A549 (cell line): ENCODE results near the gene OBSCN. TPM values are rescaled to one million over a fixed set of nuclear protein-coding genes. Genes with fewer than 3 reads are reported as not detected.

ENCODE experiments used
- ATAC-seq, 2 experiments: fragments of 200-7000 bp in 1 of 2; fragments of >200 bp in 1 of 2; cut with Nextera tagmentation in 1 of 2; cut with Tn5 transposase in 1 of 2; 3 replicates each; pipeline versions ENCODE4 v1.8.0 to v1.9.1; 2018 to 2020; ENCODE audit warnings: mild to moderate bottlenecking in 1 of 2, moderate library complexity in 1 of 2
- CTCF ChIA-PET: fragments of 300-600 bp; sonication (Branson Sonifier 250); formaldehyde crosslinking; extraction: SDS; loops from one replicate; lab custom pipeline; 2021; ENCODE audit warnings: antibody characterized with exemption, inconsistent platforms; lab: Yijun Ruan, JAX
- POLR2A ChIA-PET: fragments of 350-600 bp; formaldehyde crosslinking; extraction: SDS; loops from one replicate; lab custom pipeline; 2021; ENCODE audit warnings: antibody characterized with exemption, inconsistent platforms; lab: Yijun Ruan, JAX
- DNase-seq, 2 experiments: peaks; one replicate each; pipeline versions ENCODE4 v3.0.0 to v3.0.0-alpha.2; 2011 to 2016; ENCODE audit warnings: low read depth in 1 of 2, low spot score in 1 of 2
- FAIRE-seq: peaks from 2 replicates; lab custom pipeline; 2011; peaks lifted over from hg19 to GRCh38; lab: Jason Lieb, UNC
- H3K27ac ChIP-seq, 2 experiments: fragments of >200 bp; sonication (Bioruptor Twin); formaldehyde crosslinking; 3 replicates each; pipeline ENCODE4 v1.5.1; 2016 to 2017
- H3K4me1 ChIP-seq: fragments of >200 bp; sonication (Bioruptor Twin); formaldehyde crosslinking; 3 replicates; pipeline ENCODE4 v1.6.1; 2016
- H3K4me2 ChIP-seq: fragments of >200 bp; sonication (Bioruptor Twin); formaldehyde crosslinking; 3 replicates; pipeline ENCODE4 v1.6.1; 2016
- H3K4me3 ChIP-seq: fragments of >200 bp; sonication (Bioruptor Twin); formaldehyde crosslinking; 3 replicates; pipeline ENCODE4 v1.5.1; 2016
- H3K9me3 ChIP-seq: fragments of >200 bp; sonication (Bioruptor Twin); formaldehyde crosslinking; 3 replicates; pipeline ENCODE4 v1.6.1; 2016
- CBX2 ChIP-seq: fragments of 200-600 bp; sonication (generic); IDR thresholded peaks from 2 replicates; pipeline ENCODE4 v1.6.1; 2016; ENCODE audit warnings: low read depth, mild to moderate bottlenecking, borderline replicate concordance
- CBX8 ChIP-seq: fragments of 200-600 bp; sonication (generic); IDR thresholded peaks from 2 replicates; pipeline ENCODE4 v1.6.1; 2016
- CHD2 ChIP-seq: fragments of 150-350 bp; IDR thresholded peaks from 2 replicates; pipeline ENCODE4 v1.6.1; 2014; ENCODE audit warnings: low read length; ENCODE audit not compliant: partially characterized antibody
- E2F6 ChIP-seq: IDR thresholded peaks from 2 replicates; pipeline ENCODE4 v1.6.1; 2012; ENCODE audit warnings: low read depth, borderline replicate concordance
- EHF ChIP-seq: fragments of 250-450 bp; sonication (Bioruptor Pico); IDR thresholded peaks from 2 replicates; pipeline ENCODE4 v1.5.0; 2020; ENCODE audit warnings: mild to moderate bottlenecking
- FOSB ChIP-seq: fragments of 250-450 bp; sonication (Bioruptor Pico); IDR thresholded peaks from 2 replicates; pipeline ENCODE4 v1.5.0; 2020; ENCODE audit warnings: mild to moderate bottlenecking, moderate library complexity
- FOSL2 ChIP-seq, 2 experiments: fragments of 450-650 bp in 1 of 2; fragments of >200 bp in 1 of 2; sonication (Bioruptor Twin) in 1 of 2; formaldehyde crosslinking; IDR thresholded peaks; 2 replicates each; pipeline versions ENCODE4 v1.5.0 to v1.6.1; 2016 to 2020; ENCODE audit warnings: mild to moderate bottlenecking in 1 of 2, moderate library complexity in 1 of 2
- FOXS1 ChIP-seq: fragments of 250-450 bp; sonication (Bioruptor Pico); IDR thresholded peaks from 2 replicates; pipeline ENCODE4 v1.5.0; 2020; ENCODE audit warnings: mild to moderate bottlenecking, moderate library complexity
- HMGXB4 ChIP-seq: fragments of 250-450 bp; sonication (Bioruptor Pico); IDR thresholded peaks from 2 replicates; pipeline ENCODE4 v1.5.0; 2021; ENCODE audit warnings: mild to moderate bottlenecking, moderate library complexity, borderline replicate concordance
- JUNB ChIP-seq: fragments of >200 bp; sonication (Bioruptor Twin); formaldehyde crosslinking; IDR thresholded peaks from 2 replicates; pipeline ENCODE4 v1.6.1; 2016
- KDM1A ChIP-seq: fragments of 200-600 bp; sonication (generic); IDR thresholded peaks from 2 replicates; pipeline ENCODE4 v1.6.1; 2016; ENCODE audit warnings: low read depth, mild to moderate bottlenecking
- KDM5A ChIP-seq: fragments of 200-600 bp; sonication (generic); IDR thresholded peaks from 2 replicates; pipeline ENCODE4 v1.6.1; 2016; ENCODE audit warnings: antibody characterized with exemption, mild to moderate bottlenecking
- NFE2L2 ChIP-seq: fragments of 150-350 bp; conservative IDR thresholded peaks from 2 replicates; pipeline ENCODE4 v1.6.1; 2014; ENCODE audit warnings: low read length
- NPAS2 ChIP-seq: fragments of 250-450 bp; sonication (Bioruptor Pico); IDR thresholded peaks from 2 replicates; pipeline ENCODE4 v1.8.0; 2022; ENCODE audit warnings: mild to moderate bottlenecking, moderate library complexity, borderline replicate concordance
- NR3C1 ChIP-seq: fragments of >200 bp; sonication (Bioruptor Twin); formaldehyde crosslinking; IDR thresholded peaks from 3 replicates; pipeline ENCODE4 v1.6.1; 2017
- RAD21 ChIP-seq, 2 experiments: fragments of >200 bp in 1 of 2; sonication (Bioruptor Twin) in 1 of 2; formaldehyde crosslinking in 1 of 2; IDR thresholded peaks in 1 of 2; conservative IDR thresholded peaks in 1 of 2; 2 replicates in 1 of 2; 3 replicates in 1 of 2; pipeline ENCODE4 v1.6.1; 2012 to 2018; ENCODE audit warnings: inconsistent platforms in 1 of 2
- RCOR1 ChIP-seq: fragments of 150-350 bp; IDR thresholded peaks from 2 replicates; pipeline ENCODE4 v1.6.1; 2014; ENCODE audit warnings: antibody characterized with exemption, low read length, low read depth
- RFX5 ChIP-seq: fragments of 450-650 bp; IDR thresholded peaks from 2 replicates; pipeline ENCODE4 v1.7.1; 2014; ENCODE audit warnings: antibody characterized with exemption, mild to moderate bottlenecking, moderate library complexity
- RNF2 ChIP-seq: fragments of 200-600 bp; sonication (generic); IDR thresholded peaks from 2 replicates; pipeline ENCODE4 v1.6.1; 2016; ENCODE audit warnings: low read depth, mild to moderate bottlenecking, antibody characterized with exemption, moderate library complexity, borderline replicate concordance
- SMC3 ChIP-seq: fragments of >200 bp; sonication (Bioruptor Twin); formaldehyde crosslinking; IDR thresholded peaks from 3 replicates; pipeline ENCODE4 v1.6.1; 2018; ENCODE audit warnings: inconsistent platforms
- USF2 ChIP-seq: fragments of 450-650 bp; IDR thresholded peaks from 2 replicates; pipeline ENCODE4 v1.6.1; 2014; ENCODE audit warnings: antibody characterized with exemption
- ZFP36 ChIP-seq: fragments of 450-650 bp; IDR thresholded peaks from 2 replicates; pipeline ENCODE4 v1.6.1; 2014; ENCODE audit warnings: borderline replicate concordance; ENCODE audit not compliant: partially characterized antibody
- ZSCAN20 ChIP-seq: fragments of 250-450 bp; sonication (Bioruptor Pico); IDR thresholded peaks from 2 replicates; pipeline ENCODE4 v1.8.0; 2022; ENCODE audit warnings: mild to moderate bottlenecking, moderate library complexity
- WGBS: methylation state at CpG from one replicate; pipeline ENCODE4 v1.1.6; 2017; ENCODE audit errors: missing lambda C conversion rate; 5-methylcytosine and 5-hydroxymethylcytosine counted together
- polyA plus RNA-seq, 4 experiments: library from polyadenylated mRNA; depleted of rRNA in 3 of 4; stranded (reverse); fragments of >200 nt; fragmentation: RNase III in 1 of 4; extraction: RNeasy Plus Mini Kit Qiagen cat#74134 plus additional on column Dnase treatment in 1 of 4; gene quantifications; 2 replicates in 3 of 4; 3 replicates in 1 of 4; pipeline ENCODE4 v1.2.3, GENCODE V29; 2011 to 2017
- TF ChIP-seq, protein P1 (sequence below): IDR thresholded peaks from 2 replicates; pipeline ENCODE4 v1.6.1; 2012

The OBSCN gene
- polyA plus RNA-seq, 2 of the 4 experiments (the other 2 are of a cell fraction), result 3.1 to 6.8 TPM

DNA sequence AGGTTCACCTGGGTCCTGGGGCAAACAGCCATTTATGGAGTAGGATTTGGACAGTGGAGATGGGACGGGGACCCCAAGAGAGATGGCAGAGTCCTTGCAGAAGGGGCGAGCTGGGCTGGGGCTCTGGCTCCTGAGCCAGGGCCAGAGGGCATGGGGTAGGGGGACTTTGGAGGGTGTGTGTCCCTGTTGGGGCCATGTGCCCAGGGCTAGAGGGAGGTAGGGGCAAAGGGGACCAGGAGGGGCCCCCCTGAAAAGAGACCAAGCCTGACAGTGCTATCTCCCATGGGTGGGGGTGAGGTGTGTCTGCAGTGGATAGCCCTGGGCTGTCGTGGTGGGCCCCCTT lies 106.4 kb downstream of the OBSCN start (continued):
- TF ChIP-seq NPAS2 (CRISPR knock-in tag), result no peak
- TF ChIP-seq ZSCAN20, result no peak

DNA sequence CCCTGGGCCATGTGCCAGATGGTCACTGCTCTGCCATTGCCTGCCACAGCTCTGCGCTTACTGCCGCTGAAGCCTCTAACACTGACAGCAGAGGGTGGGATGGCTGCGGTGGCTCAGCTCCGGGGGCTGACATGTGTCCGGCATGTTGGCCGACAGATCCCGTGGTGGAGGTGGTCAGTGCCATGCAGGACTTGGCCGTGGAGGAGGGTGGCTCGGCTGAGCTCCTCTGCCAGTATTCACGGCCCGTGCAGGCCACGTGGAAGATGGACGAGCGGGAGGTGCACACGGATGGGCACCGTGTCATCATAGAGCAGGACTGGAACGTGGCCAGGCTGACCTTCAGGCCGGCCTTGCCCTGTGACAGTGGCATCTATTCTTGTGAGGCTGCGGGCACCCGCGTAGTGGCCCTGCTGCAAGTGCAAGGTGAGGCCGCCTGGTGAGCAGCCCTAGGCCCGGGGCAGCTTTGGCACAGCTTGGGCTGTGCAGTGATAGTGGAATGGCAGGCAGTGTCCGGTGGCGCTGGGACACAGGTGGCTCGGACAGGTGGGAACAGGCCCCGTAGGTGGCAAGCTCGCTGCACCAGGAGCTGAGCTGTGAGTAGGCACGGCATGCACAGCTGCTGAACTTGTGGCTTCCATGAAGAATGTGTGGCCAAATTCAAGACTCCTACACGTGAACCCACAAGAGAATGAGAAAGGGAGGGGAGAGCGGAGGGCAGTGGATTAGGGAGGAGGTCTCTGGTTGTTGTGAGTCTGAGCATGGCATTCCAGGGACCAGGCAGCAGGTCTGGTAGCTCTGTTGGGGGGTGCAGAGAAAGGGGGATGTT lies 107.0 kb downstream of the OBSCN start:
- H3K9me3 ChIP-seq, result no peaks in the 10 kb centered on the region
- ATAC-seq (no peak), DNase-seq (no peak), FAIRE-seq (no peak)
- no peak overlapping the region for H3K4me2 ChIP-seq
- no peak overlapping the region for H3K27ac ChIP-seq
- ChIA-PET POLR2A (no interaction called here), CTCF (interaction anchor here (1.5 kb wide), 1 partner anchor 8 kb away, joined by 3 read pairs; no protein-coding TSS in a partner anchor)
- WGBS, result 75% methylated on average over 24 of the region's 31 CpGs
- no peak overlapping the region for H3K4me3 ChIP-seq
- no peaks in the 10 kb centered on the region for H3K4me1 ChIP-seq
- TF ChIP-seq SMC3 (no peak), KDM5A (no peak), FOSB (no peak), NR3C1 (no peak), CHD2 (no peak), E2F6 (no peak), RAD21 (conservative IDR thresholded peaks at IDR 0.05 in 1 of 2, IDR thresholded peaks at IDR 0.05 in 1 of 2) (no peak), FOSL2 (IDR thresholded peaks at IDR 0.05) (no peak), FOSL2 (CRISPR knock-in tag; IDR thresholded peaks at IDR 0.05) (no peak)

DNA sequence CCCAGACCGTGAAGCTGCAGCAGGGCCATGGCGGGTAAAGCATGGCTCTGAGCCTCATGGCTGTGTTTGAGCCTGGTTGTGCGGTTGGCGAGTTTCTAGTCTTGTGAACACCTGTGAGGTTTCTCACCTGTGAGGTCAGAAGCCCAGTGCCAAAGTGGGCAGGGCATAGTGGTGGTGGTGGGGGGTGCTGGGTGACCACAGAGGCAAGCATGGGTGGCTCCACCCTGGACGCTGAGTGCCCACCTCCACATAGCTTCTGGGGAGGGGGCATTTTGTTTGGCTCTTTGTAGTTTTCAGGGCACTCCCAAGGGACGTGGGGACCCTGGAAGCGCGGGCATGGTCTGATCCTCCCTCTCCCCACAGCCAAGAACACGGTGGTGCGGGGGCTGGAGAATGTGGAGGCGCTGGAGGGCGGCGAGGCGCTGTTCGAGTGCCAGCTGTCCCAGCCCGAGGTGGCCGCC lies 107.7 kb downstream of the OBSCN start:
- ATAC-seq (no peak), FAIRE-seq (no peak)
- no peaks in the 10 kb centered on the region for H3K9me3 ChIP-seq
- TF ChIP-seq RCOR1 (no peak), RNF2 (no peak), RFX5 (no peak), KDM5A (no peak), USF2 (no peak), NPAS2 (CRISPR knock-in tag) (no peak), HMGXB4 (CRISPR knock-in tag) (no peak), EHF (CRISPR knock-in tag) (no peak), FOXS1 (no peak), E2F6 (no peak), CBX8 (no peak), NFE2L2 (no peak), RAD21 (conservative IDR thresholded peaks at IDR 0.05 in 1 of 2, IDR thresholded peaks at IDR 0.05 in 1 of 2) (no peak), CBX2 (no peak), ZFP36 (no peak), KDM1A (no peak), JUNB (no peak)
- TF ChIP-seq, protein P1, sequence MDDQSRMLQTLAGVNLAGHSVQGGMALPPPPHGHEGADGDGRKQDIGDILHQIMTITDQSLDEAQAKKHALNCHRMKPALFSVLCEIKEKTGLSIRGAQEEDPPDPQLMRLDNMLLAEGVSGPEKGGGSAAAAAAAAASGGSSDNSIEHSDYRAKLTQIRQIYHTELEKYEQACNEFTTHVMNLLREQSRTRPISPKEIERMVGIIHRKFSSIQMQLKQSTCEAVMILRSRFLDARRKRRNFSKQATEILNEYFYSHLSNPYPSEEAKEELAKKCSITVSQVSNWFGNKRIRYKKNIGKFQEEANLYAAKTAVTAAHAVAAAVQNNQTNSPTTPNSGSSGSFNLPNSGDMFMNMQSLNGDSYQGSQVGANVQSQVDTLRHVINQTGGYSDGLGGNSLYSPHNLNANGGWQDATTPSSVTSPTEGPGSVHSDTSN, result no peak
- TF ChIP-seq, all 56 proteins: peak for 0
- no peak for DNase-seq
- ChIA-PET POLR2A (no interaction called here), CTCF (interaction anchor here (1.5 kb wide), 1 partner anchor 9 kb away, joined by 3 read pairs; no protein-coding TSS in a partner anchor)
- no peaks in the 10 kb centered on the region for H3K4me1 ChIP-seq
- 82% methylated on average over 11 of the region's 17 CpGs for WGBS
- no peak overlapping the region for H3K4me3 ChIP-seq
- H3K4me2 ChIP-seq, result no peak overlapping the region
- H3K27ac ChIP-seq, result no peak overlapping the region
